Keratinocyte (primary cell): ENCODE data around the gene ETV4. TPM values are rescaled to one million over a fixed set of nuclear protein-coding genes. Genes with fewer than 3 reads are reported as not detected.

Experiments
- DNase-seq: peaks from one replicate; pipeline ENCODE4 v3.0.0-alpha.2; 2011; ENCODE audit warnings: low read depth, missing footprints, low spot score
- FAIRE-seq: peaks from 2 replicates; lab custom pipeline; 2011; peaks lifted over from hg19 to GRCh38; lab: Jason Lieb, UNC
- H2AFZ ChIP-seq: 2 replicates; pipeline ENCODE4 v1.6.0; 2012; ENCODE audit warnings: low read length, control low read depth, inconsistent platforms; ENCODE audit not compliant: control insufficient read depth
- H3K27ac ChIP-seq: 2 replicates; pipeline ENCODE4 v1.5.1; 2011; ENCODE audit warnings: low read length; ENCODE audit not compliant: control insufficient read depth, insufficient read depth
- H3K27me3 ChIP-seq: 3 replicates; pipeline ENCODE4 v1.6.0; 2011; ENCODE audit warnings: low read length; ENCODE audit not compliant: control insufficient read depth, insufficient read depth; ENCODE audit errors: extremely low read depth
- H3K36me3 ChIP-seq, 2 experiments: 2 replicates in 1 of 2; 3 replicates in 1 of 2; pipeline ENCODE4 v1.5.1; 2011; ENCODE audit warnings: low read length in 2 of 2, mild to moderate bottlenecking in 1 of 2; ENCODE audit not compliant: control insufficient read depth in 2 of 2, insufficient read depth in 2 of 2; ENCODE audit errors: extremely low read depth in 1 of 2
- H3K4me1 ChIP-seq: 3 replicates; pipeline ENCODE4 v1.5.1; 2011; ENCODE audit warnings: low read length; ENCODE audit not compliant: control insufficient read depth, insufficient read depth; ENCODE audit errors: extremely low read depth
- H3K4me2 ChIP-seq: 3 replicates; pipeline ENCODE4 v1.6.0; 2011; ENCODE audit warnings: low read depth, low read length; ENCODE audit not compliant: control insufficient read depth, insufficient read depth; ENCODE audit errors: extremely low read depth
- H3K4me3 ChIP-seq, 3 experiments: fragments of 200-600 bp in 1 of 3; sonication (generic) in 1 of 3; 2 replicates in 2 of 3; 3 replicates in 1 of 3; pipeline ENCODE4 v1.5.1; 2011 to 2016; ENCODE audit warnings: low read length in 3 of 3, mild to moderate bottlenecking in 3 of 3, control low read depth in 2 of 3, inconsistent platforms in 1 of 3, low read depth in 1 of 3, mixed read lengths in 1 of 3, mixed run types in 1 of 3, moderate library complexity in 1 of 3; ENCODE audit not compliant: control insufficient read depth in 2 of 3, insufficient read depth in 2 of 3; ENCODE audit errors: extremely low read depth in 1 of 3
- H3K79me2 ChIP-seq: 2 replicates; pipeline ENCODE4 v1.6.0; 2012; ENCODE audit warnings: low read length; ENCODE audit not compliant: control insufficient read depth, insufficient read depth
- H3K9ac ChIP-seq: 3 replicates; pipeline ENCODE4 v1.6.0; 2011; ENCODE audit warnings: low read length; ENCODE audit not compliant: control insufficient read depth, insufficient read depth; ENCODE audit errors: extremely low read depth
- H3K9me1 ChIP-seq: 3 replicates; pipeline ENCODE4 v1.6.0; 2011; ENCODE audit warnings: low read length; ENCODE audit not compliant: control insufficient read depth, insufficient read depth; ENCODE audit errors: extremely low read depth
- H3K9me3 ChIP-seq: 2 replicates; pipeline ENCODE4 v1.5.1; 2012; ENCODE audit warnings: low read depth, low read length; ENCODE audit not compliant: control insufficient read depth
- H4K20me1 ChIP-seq: 3 replicates; pipeline ENCODE4 v1.6.0; 2011; ENCODE audit warnings: low read length; ENCODE audit not compliant: control insufficient read depth, insufficient read depth; ENCODE audit errors: extremely low read depth
- CTCF ChIP-seq, 3 experiments: IDR thresholded peaks in 1 of 3; conservative IDR thresholded peaks in 1 of 3; optimal IDR thresholded peaks in 1 of 3; 2 replicates in 2 of 3; 3 replicates in 1 of 3; pipeline versions ENCODE3 to v1.5.1; 2011; ENCODE audit warnings: low read length in 3 of 3, mild to moderate bottlenecking in 3 of 3, moderate library complexity in 2 of 3, control low read depth in 1 of 3, inconsistent platforms in 1 of 3; ENCODE audit not compliant: insufficient read depth in 2 of 3; ENCODE audit errors: extremely low read depth in 1 of 3
- EZH2 ChIP-seq: IDR thresholded peaks from one replicate; pipeline ENCODE4 v1.6.1; 2012; ENCODE audit warnings: inconsistent platforms, mild to moderate bottlenecking, low read length, moderate library complexity
- dilution Hi-C: fragments of 300-500 bp; cut with MboI; formaldehyde crosslinking; loops from one replicate; pipeline ENCODE4 v1.7.0; 2020; ENCODE audit warnings: low sequenced_read_pairs; ENCODE audit not compliant: extremely low pct_ligation_motif_present
- polyA plus RNA-seq, 5 experiments: library from polyadenylated mRNA; depleted of rRNA in 3 of 5; stranded (reverse) in 3 of 5; stranded (forward) in 1 of 5; unstranded in 1 of 5; fragments of >200 nt; gene quantifications; 1 replicate in 1 of 5; 2 replicates in 3 of 5; 3 replicates in 1 of 5; pipeline versions ENCODE4 v1.2.1 to v1.2.3, GENCODE V29; 2011 to 2012; ENCODE audit warnings: missing spikeins in 2 of 5, low read depth in 1 of 5, low replicate concordance in 1 of 5

Gene ETV4
- polyA plus RNA-seq, 1 donor (not counting 4 experiments of a cell fraction or from before 2014, with no cell fraction given) = 33.6 TPM

- Histone ChIP-seq H3K36me3 (peaks cover 2% of the 10 kb centered on the region in 2 experiments), H3K79me2 (peaks cover 48% of the 10 kb centered on the region), H3K27ac (no peak overlapping the region), H4K20me1 (no peaks in the 10 kb centered on the region), H3K4me1 (peaks cover 50% of the 10 kb centered on the region), H3K9me3 (no peaks in the 10 kb centered on the region), H3K27me3 (no peaks in the 10 kb centered on the region), H3K4me3 (no peak overlapping the region), H2AFZ (no peak overlapping the region), H3K9me1 (no peaks in the 10 kb centered on the region), H3K9ac (no peak overlapping the region), H3K4me2 (peak overlapping the region; percentile 31)
- FAIRE-seq (no peak), DNase-seq (no peak)
- TF ChIP-seq CTCF (optimal IDR thresholded peaks at IDR 0.05 in 1 of 3, IDR thresholded peaks at IDR 0.05 in 1 of 3, conservative IDR thresholded peaks at IDR 0.05 in 1 of 3; ENCODE audit: extremely low read depth in 1 of 3, insufficient read depth in 2 of 3, low read length in 3 of 3) = no peak
- no peak for TF ChIP-seq EZH2
- dilution Hi-C loops = no loop called here
These were observed 5.1 kb downstream of the ETV4 start for GRCh38 chr17:43540821-43541674.

- peak overlapping the region; percentile 47 for H3K27ac ChIP-seq
- TF ChIP-seq EZH2 (no peak), CTCF (optimal IDR thresholded peaks at IDR 0.05 in 1 of 3, IDR thresholded peaks at IDR 0.05 in 1 of 3, conservative IDR thresholded peaks at IDR 0.05 in 1 of 3; ENCODE audit: extremely low read depth in 1 of 3, insufficient read depth in 2 of 3, low read length in 3 of 3) (no peak)
These were observed 9.7 kb downstream of the ETV4 start for GRCh38 chr17:43536236-43536992.

More at GRCh38 chr17:43536236-43536992, 9.7 kb downstream of the ETV4 start:
- Histone ChIP-seq H2AFZ (no peak overlapping the region), H3K4me3 (no peak overlapping the region), H3K9me1 (no peaks in the 10 kb centered on the region), H3K4me1 (peaks cover 27% of the 10 kb centered on the region), H3K9ac (peak overlapping the region; percentile 31), H3K27me3 (no peaks in the 10 kb centered on the region), H3K4me2 (peak overlapping the region; percentile 10), H3K79me2 (peaks cover 20% of the 10 kb centered on the region), H4K20me1 (no peaks in the 10 kb centered on the region), H3K9me3 (no peaks in the 10 kb centered on the region), H3K36me3 (peaks cover 5 to 11% of the 10 kb centered on the region in 2 experiments)
- FAIRE-seq (peak; percentile 89), DNase-seq (no peak)
- dilution Hi-C loops = no loop called here
